GM12875 (cell line): ENCODE measurements around the gene ZBTB20.

Source experiments
- H3K4me3 ChIP-seq: one replicate; pipeline ENCODE4 v1.5.1; 2011; ENCODE audit warnings: low read depth, low read length, control low read depth
- CTCF ChIP-seq: IDR thresholded peaks from 2 replicates; pipeline ENCODE4 v1.5.1; 2011; ENCODE audit warnings: low read depth, mild to moderate bottlenecking, control low read depth, inconsistent platforms, low read length, moderate library complexity, borderline replicate concordance; ENCODE audit not compliant: insufficient read depth

Gene ZBTB20

GRCh38 chr3:114852966-114853365 is 294.1 kb downstream of the ZBTB20 start:
- no peak overlapping the region for H3K4me3 ChIP-seq
- TF ChIP-seq CTCF, result no peak

- no peak overlapping the region for H3K4me3 ChIP-seq
- TF ChIP-seq CTCF, result no peak
Measured at GRCh38 chr3:114850898-114851297, 296.2 kb downstream of the ZBTB20 start.

- H3K4me3 ChIP-seq, result no peak overlapping the region
- TF ChIP-seq CTCF, result no peak
Measured at GRCh38 chr3:114848643-114849350, 298.3 kb downstream of the ZBTB20 start.

- TF ChIP-seq CTCF, result no peak
Measured at GRCh38 chr3:114848082-114848481, 299.0 kb downstream of the ZBTB20 start.

GRCh38 chr3:114847564-114847963 is 299.5 kb downstream of the ZBTB20 start:
- no peak overlapping the region for H3K4me3 ChIP-seq

More at GRCh38 chr3:114848082-114848481, 299.0 kb downstream of the ZBTB20 start:
- H3K4me3 ChIP-seq, result no peak overlapping the region

GRCh38 chr3:114846779-114847178 is 300.3 kb downstream of the ZBTB20 start:
- TF ChIP-seq CTCF, result no peak

More at GRCh38 chr3:114847564-114847963, 299.5 kb downstream of the ZBTB20 start:
- TF ChIP-seq CTCF, result no peak

GRCh38 chr3:114846252-114846651 is 300.8 kb downstream of the ZBTB20 start:
- no peak for TF ChIP-seq CTCF
- no peak overlapping the region for H3K4me3 ChIP-seq

More at GRCh38 chr3:114846779-114847178, 300.3 kb downstream of the ZBTB20 start:
- H3K4me3 ChIP-seq, result no peak overlapping the region
